Measurements from ENCODE around the gene NDE1. TPM values are rescaled to one million over a fixed set of nuclear protein-coding genes. Genes with fewer than 3 reads are reported as not detected.

The NDE1 gene
- total and polyA plus RNA-seq, 9 of the 15 experiments (the other 6 are each of a cell fraction or from before 2014, with no cell fraction given) = 3.1 to 59.9 (median 30.0) TPM

- TF ChIP-seq THAP12 (CRISPR knock-in tag; IDR thresholded peaks at IDR 0.05) (no peak), CSDE1 (IDR thresholded peaks at IDR 0.05) (no peak), ZFP30 (CRISPR knock-in tag; IDR thresholded peaks at IDR 0.05; ENCODE audit: borderline replicate concordance) (no peak)
Observed at GRCh38 chr16:15769239-15769638, 119.2 kb downstream of the NDE1 start (continued).

- ChIA-PET POLR2A (interaction anchor here (0.7 to 1.5 kb wide), 4 partner anchors 13 to 52 kb away, joined by 3 to 5 read pairs (median 3); no protein-coding TSS in a partner anchor), CTCF (ENCODE audit: low intra/inter-chr PET ratio) (no interaction called here)
- BruUV-seq (replicated peaks) = no TSS peak
- DNase-seq (ENCODE audit: extremely low read depth in 1 of 4, low spot score in 3 of 4) (no peak), ATAC-seq (no peak), FAIRE-seq (no peak)
- no peak overlapping the region for H3K4me2 ChIP-seq (ENCODE audit: insufficient read depth, low read length)
- no peak overlapping the region for H3K27ac ChIP-seq (ENCODE audit: extremely low read depth, low read depth, low read length)
- intact Hi-C loops (cut with micrococcal nuclease) (no loop called here), in situ Hi-C loops (cut with MboI) (no loop called here)
- H3K79me2 ChIP-seq (ENCODE audit: control insufficient read depth, insufficient read depth, low read length) = no peaks in the 10 kb centered on the region
- H3K36me3 ChIP-seq (ENCODE audit: control insufficient read depth, insufficient read depth, low read length) = no peaks in the 10 kb centered on the region
- H3K9me3 ChIP-seq (replicated peaks; ENCODE audit: control insufficient read depth, insufficient read depth, low read depth, low read length) = no peaks in the 10 kb centered on the region
- H3K4me3 ChIP-seq = no peak overlapping the region
- peaks cover 10 to 35% of the 10 kb centered on the region in 2 experiments for H3K27me3 ChIP-seq (ENCODE audit: control insufficient read depth in 2 of 2, insufficient read depth in 2 of 2, low read length in 2 of 2)
- H2AFZ ChIP-seq (ENCODE audit: low read depth, low read length) = no peak overlapping the region
- 3% methylated on average over 7 of the region's 7 CpGs for WGBS (ENCODE audit: insufficient coverage, low coverage, missing lambda C conversion rate)
- H3K4me1 ChIP-seq (replicated peaks in 1 of 2; ENCODE audit: control insufficient read depth in 2 of 2, insufficient read depth in 2 of 2, low read length in 2 of 2) = no peaks in the 10 kb centered on the region; a peak in 1 of 5 replicates
- TF ChIP-seq ZKSCAN1 (IDR thresholded peaks at IDR 0.05; ENCODE audit: low read depth, low read length) (no peak), TBP (optimal IDR thresholded peaks at IDR 0.05; ENCODE audit: low read depth, low read length) (no peak), ETV5 (CRISPR knock-in tag; IDR thresholded peaks at IDR 0.05; ENCODE audit: low read depth) (no peak), CBX5 (IDR thresholded peaks at IDR 0.05; ENCODE audit: borderline replicate concordance, low read depth) (no peak), FOXK1 (CRISPR knock-in tag; IDR thresholded peaks at IDR 0.05; ENCODE audit: borderline replicate concordance) (no peak), DLX4 (CRISPR knock-in tag; IDR thresholded peaks at IDR 0.05) (no peak), ZNF586 (CRISPR knock-in tag; conservative IDR thresholded peaks at IDR 0.05) (no peak), ZBTB12 (CRISPR knock-in tag; IDR thresholded peaks at IDR 0.05) (no peak), TEAD1 (CRISPR knock-in tag; IDR thresholded peaks at IDR 0.05) (no peak), ZNF124 (CRISPR knock-in tag; IDR thresholded peaks at IDR 0.05) (no peak), ELK3 (CRISPR knock-in tag; IDR thresholded peaks at IDR 0.05) (no peak)
- no peak overlapping the region for H3K9ac ChIP-seq (ENCODE audit: insufficient read depth in 1 of 2, low read depth in 2 of 2, low read length in 2 of 2)
- H4K20me1 ChIP-seq (replicated peaks; ENCODE audit: control insufficient read depth, insufficient read depth, low read length) = no peaks in the 10 kb centered on the region
- no peaks in the 10 kb centered on the region for H3K9me1 ChIP-seq (ENCODE audit: control insufficient read depth, insufficient read depth, low read length)
Observed at GRCh38 chr16:15770107-15770506, 120.1 kb downstream of the NDE1 start.
